PC-9 (cell line): ENCODE results near the gene KIAA1328.

Experiments
- CTCF ChIP-seq: fragments of 200-600 bp; sonication (generic); conservative IDR thresholded peaks from 2 replicates; pipeline ENCODE4 v1.6.1; 2017; ENCODE audit warnings: mixed run types, antibody characterized with exemption, mild to moderate bottlenecking, moderate library complexity
- EZH2 ChIP-seq: fragments of 200-600 bp; sonication (generic); IDR thresholded peaks from 2 replicates; pipeline ENCODE4 v1.8.0; 2017; ENCODE audit warnings: antibody characterized with exemption, low read depth

GRCh38 chr18:37246779-37247340 lies 417.9 kb downstream of the KIAA1328 start:
- no peak for TF ChIP-seq CTCF
- no peak for TF ChIP-seq EZH2
